ENCODE data around the gene BRD7.

BRD7 gene

GRCh38 chr16:50388496-50388895, 19.7 kb upstream of the BRD7 start:
- FAIRE-seq: no peak

GRCh38 chr16:50386774-50387173, 18.0 kb upstream of the BRD7 start:
- no peak for FAIRE-seq

GRCh38 chr16:50386139-50386538, 17.4 kb upstream of the BRD7 start:
- no peak for FAIRE-seq

- FAIRE-seq: no peak
Measured at GRCh38 chr16:50384500-50385135, 15.8 kb upstream of the BRD7 start.

GRCh38 chr16:50381679-50382440, 13.1 kb upstream of the BRD7 start:
- no peak for FAIRE-seq

GRCh38 chr16:50378417-50378816, 9.6 kb upstream of the BRD7 start:
- no peak for FAIRE-seq

- FAIRE-seq: no peak
Measured at GRCh38 chr16:50377001-50377400, 8.2 kb upstream of the BRD7 start.

- FAIRE-seq: no peak
Measured at GRCh38 chr16:50373780-50374179, 5.0 kb upstream of the BRD7 start.

- FAIRE-seq: no peak
Measured at GRCh38 chr16:50373345-50373701, 4.5 kb upstream of the BRD7 start.

GRCh38 chr16:50372611-50373344, 4.0 kb upstream of the BRD7 start:
- FAIRE-seq: no peak

- no peak for FAIRE-seq
Measured at GRCh38 chr16:50371936-50372595, 3.3 kb upstream of the BRD7 start.

GRCh38 chr16:50371036-50371716, 2.4 kb upstream of the BRD7 start:
- no peak for FAIRE-seq

- FAIRE-seq: no peak
Measured at GRCh38 chr16:50369133-50369804, 481 bp upstream of the BRD7 start.

- FAIRE-seq: no peak
Measured at GRCh38 chr16:50367777-50368409, 895 bp downstream of the BRD7 start.

GRCh38 chr16:50365791-50366575, 2.8 kb downstream of the BRD7 start:
- FAIRE-seq: no peak

GRCh38 chr16:50363656-50364055, 5.1 kb downstream of the BRD7 start:
- FAIRE-seq: no peak

- FAIRE-seq: no peak
Measured at GRCh38 chr16:50360779-50361178, 8.0 kb downstream of the BRD7 start.

GRCh38 chr16:50360033-50360778, 8.6 kb downstream of the BRD7 start:
- no peak for FAIRE-seq

- no peak for FAIRE-seq
Measured at GRCh38 chr16:50359626-50360025, 9.2 kb downstream of the BRD7 start.
